T-cell (primary cell): Measurements from ENCODE around the gene SRRM2. TPM values are rescaled to one million over a fixed set of nuclear protein-coding genes. Genes with fewer than 3 reads are reported as not detected.

Experiments used
- ATAC-seq, 4 experiments: fragments of 200-7000 bp in 3 of 4; fragments of 150-1000 bp in 1 of 4; cut with Tn5 transposase; replicated peaks in 1 of 4; 1 replicate in 3 of 4; 2 replicates in 1 of 4; pipeline ENCODE4 v1.10.0; 2021; ENCODE audit warnings: moderate library complexity in 3 of 4, mild to moderate bottlenecking in 2 of 4, moderate number of reproducible peaks in 1 of 4
- CTCF ChIA-PET, 2 donors: fragments of 300-600 bp; sonication (Branson Sonifier 250); formaldehyde crosslinking; loops; one replicate each; lab custom pipeline; 2022; ENCODE audit warnings: antibody characterized with exemption in 2 of 2; lab: Charles Lee
- POLR2A ChIA-PET, 2 donors: fragments of 300-600 bp; sonication (Branson Sonifier 250); formaldehyde crosslinking; loops; one replicate each; lab custom pipeline; 2022; ENCODE audit warnings: antibody characterized with exemption in 2 of 2; lab: Charles Lee
- DNase-seq, 35 experiments: peaks; one replicate each; pipeline versions ENCODE4 v3.0.0 to v3.0.0-alpha.2; 2013 to 2023
- H3K27ac ChIP-seq: one replicate; pipeline ENCODE4 v1.5.1; 2013; ENCODE audit warnings: low read length
- H3K27me3 ChIP-seq, 2 experiments: replicated peaks in 1 of 2; 1 replicate in 1 of 2; 2 replicates in 1 of 2; pipeline versions ENCODE4 v1.6.1 to v1.7.0; 2013; ENCODE audit warnings: low read length in 1 of 2, mixed read lengths in 1 of 2; ENCODE audit not compliant: control insufficient read depth in 2 of 2, insufficient read depth in 2 of 2; ENCODE audit errors: extremely low read depth in 1 of 2
- H3K36me3 ChIP-seq, 2 donors: 1 replicate in 1 of 2; 2 replicates in 1 of 2; pipeline versions ENCODE4 v1.6.1 to v1.7.0; 2013; ENCODE audit warnings: low read length in 1 of 2; ENCODE audit not compliant: control insufficient read depth in 2 of 2, insufficient read depth in 1 of 2; ENCODE audit errors: extremely low read depth in 1 of 2
- H3K4me1 ChIP-seq, 2 experiments: 1 replicate in 1 of 2; 2 replicates in 1 of 2; pipeline versions ENCODE4 v1.6.1 to v1.7.0; 2013; ENCODE audit warnings: low read length in 2 of 2, mixed read lengths in 1 of 2; ENCODE audit not compliant: insufficient read depth in 2 of 2, control insufficient read depth in 1 of 2; ENCODE audit errors: extremely low read depth in 1 of 2
- H3K4me3 ChIP-seq, 2 donors: 1 replicate in 1 of 2; 2 replicates in 1 of 2; pipeline versions ENCODE4 v1.5.1 to v1.7.0; 2013; ENCODE audit warnings: mild to moderate bottlenecking in 2 of 2, low read length in 1 of 2, moderate library complexity in 1 of 2; ENCODE audit not compliant: control insufficient read depth in 1 of 2; ENCODE audit errors: extremely low read depth in 1 of 2
- H3K9me3 ChIP-seq: 2 replicates; pipeline ENCODE4 v1.7.0; 2013
- H3K27ac Mint-ChIP-seq, 2 donors: one replicate each; pipeline ENCODE4 v1.8.0; 2020 to 2021; ENCODE audit warnings: mild to moderate bottlenecking in 2 of 2, mixed read lengths in 2 of 2
- H3K27me3 Mint-ChIP-seq, 2 donors: one replicate each; pipeline ENCODE4 v1.8.0; 2021 to 2022; ENCODE audit warnings: mixed read lengths in 2 of 2
- H3K36me3 Mint-ChIP-seq: one replicate; pipeline ENCODE4 v1.8.0; 2021; ENCODE audit warnings: mixed read lengths
- H3K4me1 Mint-ChIP-seq, 3 donors: one replicate each; pipeline ENCODE4 v1.8.0; 2020 to 2022; ENCODE audit warnings: mixed read lengths in 3 of 3, mild to moderate bottlenecking in 1 of 3
- H3K4me3 Mint-ChIP-seq, 3 donors: one replicate each; pipeline ENCODE4 v1.8.0; 2020 to 2022; ENCODE audit warnings: mild to moderate bottlenecking in 3 of 3, mixed read lengths in 3 of 3, moderate library complexity in 3 of 3
- H3K9me3 Mint-ChIP-seq, 3 donors: one replicate each; pipeline ENCODE4 v1.8.0; 2020 to 2022; ENCODE audit warnings: mixed read lengths in 3 of 3
- WGBS: methylation state at CpG from one replicate; pipeline ENCODE4 v1.1.5; 2013; ENCODE audit warnings: missing lambda C conversion rate; ENCODE audit not compliant: insufficient coverage; 5-methylcytosine and 5-hydroxymethylcytosine counted together
- total RNA-seq, 35 experiments: library from RNA in 6 of 35; stranded (reverse) in 6 of 35; fragments of 120-200 nt in 1 of 35; gene quantifications; one replicate each; pipeline versions ENCODE4 v1.2.1 to v1.2.4 and lab custom pipeline; 2013 to 2026

Gene SRRM2
- total RNA-seq, 5 donors from 2014 or later (not counting 1 experiment from before 2014, with no cell fraction given): 784 to 1,343 (median 947) TPM

- Histone ChIP-seq H3K27ac (no peak overlapping the region), H3K27me3 (peaks cover 0 to 17% of the 10 kb centered on the region in 2 experiments), H3K9me3 (no peaks in the 10 kb centered on the region), H3K4me3 (no peak overlapping the region), H3K36me3 (no peaks in the 10 kb centered on the region), H3K4me1 (peaks cover 2 to 14% of the 10 kb centered on the region in 2 experiments)
- Mint-ChIP-seq H3K27me3 (no peaks in the 10 kb centered on the region), H3K27ac (no peak overlapping the region), H3K9me3 (no peaks in the 10 kb centered on the region), H3K36me3 (no peaks in the 10 kb centered on the region), H3K4me3 (no peak overlapping the region), H3K4me1 (peaks cover 4 to 9% (median 6%) of the 10 kb centered on the region in 3 donors)
- POLR2A ChIA-PET: no interaction called here
- peak in 1 of 4 experiments; percentile 2 for ATAC-seq
- WGBS: 35% methylated on average over 6 of the region's 9 CpGs
- DNase-seq: no peak
- CTCF ChIA-PET: no interaction called here
Observed at GRCh38 chr16:2715064-2715463, 37.4 kb upstream of the SRRM2 start.

- Mint-ChIP-seq H3K4me3 (peak overlapping the region in 1 of 3 donors; percentile 50), H3K27ac (no peak overlapping the region)
Observed at GRCh38 chr16:2715519-2715918, 36.9 kb upstream of the SRRM2 start.

GRCh38 chr16:2715966-2716885, 36.2 kb upstream of the SRRM2 start:
- H3K4me1 Mint-ChIP-seq: peaks cover 4 to 7% (median 6%) of the 10 kb centered on the region in 3 donors
- WGBS: 79% methylated on average over 14 of the region's 17 CpGs
- Histone ChIP-seq H3K27me3 (peaks cover 0 to 17% of the 10 kb centered on the region in 2 experiments), H3K4me3 (peak overlapping the region in 1 of 2 donors; percentile 7), H3K27ac (no peak overlapping the region), H3K36me3 (no peaks in the 10 kb centered on the region), H3K4me1 (peaks cover 2 to 20% of the 10 kb centered on the region in 2 experiments), H3K9me3 (no peaks in the 10 kb centered on the region)
- H3K27ac Mint-ChIP-seq: no peak overlapping the region
- no peaks in the 10 kb centered on the region for H3K9me3 Mint-ChIP-seq
- no peaks in the 10 kb centered on the region for H3K27me3 Mint-ChIP-seq
- DNase-seq (no peak), ATAC-seq (no peak)
- POLR2A ChIA-PET: no interaction called here
- H3K36me3 Mint-ChIP-seq: no peaks in the 10 kb centered on the region
- H3K4me3 Mint-ChIP-seq: peak overlapping the region in 1 of 3 donors; percentile 50
- CTCF ChIA-PET: no interaction called here

More at GRCh38 chr16:2715519-2715918, 36.9 kb upstream of the SRRM2 start:
- Histone ChIP-seq H3K4me3 (peak overlapping the region in 1 of 2 donors; percentile 7), H3K27ac (no peak overlapping the region), H3K36me3 (no peaks in the 10 kb centered on the region), H3K27me3 (peaks cover 0 to 17% of the 10 kb centered on the region in 2 experiments), H3K4me1 (peaks cover 2 to 17% of the 10 kb centered on the region in 2 experiments), H3K9me3 (no peaks in the 10 kb centered on the region)
- ChIA-PET CTCF (no interaction called here), POLR2A (no interaction called here)
- H3K36me3 Mint-ChIP-seq: no peaks in the 10 kb centered on the region
- H3K4me1 Mint-ChIP-seq: peaks cover 4 to 9% (median 6%) of the 10 kb centered on the region in 3 donors
- H3K27me3 Mint-ChIP-seq: no peaks in the 10 kb centered on the region
- H3K9me3 Mint-ChIP-seq: no peaks in the 10 kb centered on the region
- WGBS: 4% methylated on average over 33 of the region's 33 CpGs
- DNase-seq (peak; percentile 65 to 89 (median 80)), ATAC-seq (peak; percentile 89 to 96 (median 92))

GRCh38 chr16:2716948-2717347, 35.5 kb upstream of the SRRM2 start:
- Histone ChIP-seq H3K9me3 (no peaks in the 10 kb centered on the region), H3K27ac (no peak overlapping the region), H3K4me1 (peaks cover 2 to 26% of the 10 kb centered on the region in 2 experiments), H3K4me3 (no peak overlapping the region), H3K27me3 (peaks cover 0 to 17% of the 10 kb centered on the region in 2 experiments), H3K36me3 (no peaks in the 10 kb centered on the region)
- CTCF ChIA-PET: no interaction called here
- WGBS: 75% methylated on average over 2 of the region's 10 CpGs
- POLR2A ChIA-PET: no interaction called here
- no peak for DNase-seq
- H3K4me1 Mint-ChIP-seq: peaks cover 4 to 7% (median 6%) of the 10 kb centered on the region in 3 donors
- no peak overlapping the region for H3K27ac Mint-ChIP-seq
- no peak for ATAC-seq
- H3K36me3 Mint-ChIP-seq: no peaks in the 10 kb centered on the region
- no peaks in the 10 kb centered on the region for H3K27me3 Mint-ChIP-seq
- H3K9me3 Mint-ChIP-seq: no peaks in the 10 kb centered on the region
- H3K4me3 Mint-ChIP-seq: peak overlapping the region in 1 of 3 donors; percentile 50

GRCh38 chr16:2717383-2718263, 34.8 kb upstream of the SRRM2 start:
- ATAC-seq: no peak
- no peak overlapping the region for H3K27ac ChIP-seq
- POLR2A ChIA-PET: no interaction called here
- Mint-ChIP-seq H3K4me3 (no peak overlapping the region), H3K27me3 (no peaks in the 10 kb centered on the region), H3K4me1 (peaks cover 6 to 7% (median 6%) of the 10 kb centered on the region in 3 donors), H3K27ac (no peak overlapping the region), H3K36me3 (no peaks in the 10 kb centered on the region), H3K9me3 (no peaks in the 10 kb centered on the region)
- no peak for DNase-seq
- no peaks in the 10 kb centered on the region for H3K9me3 ChIP-seq
- WGBS: 57% methylated on average over 9 of the region's 21 CpGs
- no peaks in the 10 kb centered on the region for H3K36me3 ChIP-seq
- CTCF ChIA-PET: no interaction called here
- peaks cover 0 to 17% of the 10 kb centered on the region in 2 experiments for H3K27me3 ChIP-seq
- peaks cover 2 to 26% of the 10 kb centered on the region in 2 experiments for H3K4me1 ChIP-seq
- no peak overlapping the region for H3K4me3 ChIP-seq
